Astrocyte of the hippocampus (primary cell): Measurements from ENCODE around the gene MAP3K10.
"Not testable (repeated sequence)": the region's sequence is repeated elsewhere in the genome, so short reads cannot be mapped to it uniquely, and the experiment has no call there.

Experiments used
- DNase-seq: peaks from one replicate; pipeline ENCODE4 v3.0.0; 2011; ENCODE audit warnings: low read depth, low spot score

The MAP3K10 gene

GRCh38 chr19:40190891-40191835, at the start of gene MAP3K10:
MAP3K10 (plus strand) TSS chr19:40191426; CDS start chr19:40192032, 606 bp downstream.
- peak; percentile 87 for DNase-seq

DNA sequence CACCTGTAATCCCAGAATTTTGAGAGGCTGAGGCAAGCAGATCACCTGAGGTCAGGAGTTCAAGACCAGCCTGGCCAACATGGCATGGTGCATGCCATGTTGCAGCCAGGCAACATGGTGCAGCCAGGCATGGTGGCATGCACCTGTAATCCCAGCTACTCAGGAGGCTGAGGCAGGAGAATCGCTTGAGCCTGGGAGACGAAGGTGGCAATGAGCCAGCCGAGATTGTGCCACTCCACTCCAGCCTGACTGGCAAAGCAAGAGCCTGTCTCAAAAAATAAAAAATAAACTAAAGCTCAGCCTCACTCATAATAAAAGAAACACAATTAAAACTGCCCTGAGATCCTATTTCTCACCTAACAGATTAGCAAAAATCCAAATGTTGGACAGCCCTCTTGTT, 49.7 kb upstream of the MAP3K10 start:
- no peak for DNase-seq

- DNase-seq: no peak
These were observed 47.6 kb upstream of the MAP3K10 start for GRCh38 chr19:40143612-40144011.

DNA sequence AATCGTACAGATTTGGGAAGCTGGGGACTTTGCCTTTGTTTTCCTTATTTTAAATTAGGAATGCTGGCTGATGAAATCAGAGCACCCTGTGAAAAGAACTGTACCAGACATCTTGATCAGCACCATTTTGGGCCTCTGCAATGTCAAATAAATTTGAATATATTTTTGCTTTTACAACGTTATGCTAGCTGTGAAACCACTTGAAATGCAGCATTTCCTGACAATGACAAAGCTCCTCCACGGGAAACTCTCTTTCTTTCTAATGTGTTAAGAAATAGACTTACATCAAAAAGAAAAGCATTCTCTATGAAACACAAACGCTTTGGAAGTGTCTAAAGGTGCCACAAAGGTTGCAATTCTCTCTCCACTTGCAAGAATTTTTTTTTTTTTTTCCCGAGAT, 47.1 kb upstream of the MAP3K10 start:
- DNase-seq: no peak

- DNase-seq: no peak
These were observed 46.1 kb upstream of the MAP3K10 start for GRCh38 chr19:40144947-40145748.

- not testable (repeated sequence) for DNase-seq
These were observed 45.5 kb upstream of the MAP3K10 start for GRCh38 chr19:40145749-40146029.

DNA sequence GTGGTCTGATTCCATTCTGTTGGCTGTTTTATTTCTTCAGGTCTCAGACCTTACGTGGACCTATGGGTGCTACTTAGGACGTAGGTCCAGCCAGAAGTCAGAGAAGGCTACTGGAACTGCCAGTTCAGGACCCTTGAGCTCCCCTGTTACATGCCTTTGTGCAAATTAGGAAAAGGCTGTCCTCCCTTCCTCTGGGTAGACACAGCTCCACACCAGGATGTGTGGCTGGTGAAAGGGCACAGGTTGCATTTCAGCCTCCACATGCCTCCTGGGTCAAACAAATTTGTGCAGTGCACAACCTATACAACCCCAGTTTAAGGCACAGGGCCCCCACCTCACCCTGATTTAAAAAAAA, 43.9 kb upstream of the MAP3K10 start:
- DNase-seq: no peak

DNA sequence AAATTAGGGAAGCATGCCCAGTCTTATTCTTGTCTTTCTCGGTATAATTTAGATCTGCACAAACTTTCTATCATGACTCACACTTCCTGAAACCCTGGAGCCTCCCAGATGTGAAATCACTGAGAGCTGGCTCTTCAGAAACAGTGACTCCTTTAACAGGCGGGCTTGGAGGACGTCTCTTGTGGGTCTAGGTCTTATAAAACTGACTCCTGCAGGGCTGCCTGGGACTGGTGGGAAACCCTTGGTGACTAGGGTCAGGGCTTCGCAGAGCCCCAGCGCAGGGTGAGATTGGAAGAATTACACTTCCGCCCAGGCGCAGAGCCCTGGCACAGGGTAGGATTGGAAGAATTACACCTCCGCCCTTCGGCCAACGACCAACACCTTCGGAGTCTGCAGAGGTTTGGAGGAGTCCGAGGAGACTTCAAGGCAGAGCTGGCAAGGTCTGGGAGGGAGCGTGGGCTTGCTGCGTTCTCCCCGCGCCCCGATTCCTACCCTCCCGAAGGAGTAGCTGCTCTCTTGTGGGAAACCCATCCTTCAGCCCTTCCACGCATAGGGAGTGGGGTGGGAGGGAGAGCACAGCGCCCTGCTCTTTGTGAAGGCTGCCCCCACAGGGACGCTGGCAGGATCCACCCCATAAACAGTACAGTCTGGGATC, 43.4 kb upstream of the MAP3K10 start:
- DNase-seq: peak; percentile 19

GRCh38 chr19:40149501-40149900, 41.7 kb upstream of the MAP3K10 start:
- no peak for DNase-seq

GRCh38 chr19:40150170-40150569, 41.1 kb upstream of the MAP3K10 start:
- DNase-seq: no peak

- DNase-seq: no peak
These were observed 37.0 kb upstream of the MAP3K10 start for GRCh38 chr19:40154121-40154680.

DNA sequence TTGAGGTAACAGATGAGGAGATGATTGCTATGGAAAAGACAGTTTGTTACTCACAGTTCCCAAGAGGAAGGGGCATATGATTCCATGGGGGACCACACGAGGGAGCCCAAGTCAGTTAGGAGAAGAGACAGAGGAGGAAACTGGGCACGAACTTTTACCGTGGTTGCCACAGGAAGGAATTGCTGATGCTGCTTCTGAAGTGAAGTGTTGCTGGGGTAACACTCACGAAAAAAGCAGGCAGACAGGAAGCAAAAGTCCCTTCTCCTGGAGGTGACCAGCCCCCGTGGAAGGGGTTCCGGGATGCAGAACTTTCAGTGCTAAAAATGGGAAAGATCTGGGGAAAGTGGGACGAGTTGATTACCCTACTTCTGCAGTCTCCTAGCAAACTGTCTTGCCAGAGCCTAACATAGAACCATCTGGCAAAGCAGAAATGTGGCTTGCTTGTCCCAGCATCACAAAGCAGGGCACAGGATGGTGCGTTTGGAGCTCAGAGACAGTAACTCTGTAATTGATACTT, 35.4 kb upstream of the MAP3K10 start:
- peak; percentile 7 for DNase-seq

- DNase-seq: no peak
These were observed 34.2 kb upstream of the MAP3K10 start for GRCh38 chr19:40157059-40157458.

GRCh38 chr19:40159744-40160143, 31.5 kb upstream of the MAP3K10 start:
- no peak for DNase-seq

DNA sequence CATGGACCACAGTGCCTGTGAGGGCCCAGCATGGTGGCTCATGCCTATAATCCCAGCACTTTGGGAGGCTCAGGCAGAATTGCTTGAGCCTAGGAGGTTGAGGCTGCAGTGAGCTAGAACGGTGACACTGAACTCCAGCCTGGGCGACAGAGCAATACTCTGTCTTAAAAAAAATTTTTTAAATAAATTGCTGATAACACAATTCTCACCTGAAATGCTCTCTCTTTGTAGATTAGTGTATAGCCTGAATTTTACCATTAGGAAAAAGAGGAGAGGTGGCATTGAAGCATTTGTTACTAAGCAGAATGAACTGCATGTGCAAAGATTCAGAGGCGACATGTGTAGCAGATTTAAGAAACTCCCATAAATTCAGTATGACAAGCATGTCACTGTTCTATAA, 29.1 kb upstream of the MAP3K10 start:
- DNase-seq: no peak

- no peak for DNase-seq
These were observed 27.6 kb upstream of the MAP3K10 start for GRCh38 chr19:40163541-40164129.

DNA sequence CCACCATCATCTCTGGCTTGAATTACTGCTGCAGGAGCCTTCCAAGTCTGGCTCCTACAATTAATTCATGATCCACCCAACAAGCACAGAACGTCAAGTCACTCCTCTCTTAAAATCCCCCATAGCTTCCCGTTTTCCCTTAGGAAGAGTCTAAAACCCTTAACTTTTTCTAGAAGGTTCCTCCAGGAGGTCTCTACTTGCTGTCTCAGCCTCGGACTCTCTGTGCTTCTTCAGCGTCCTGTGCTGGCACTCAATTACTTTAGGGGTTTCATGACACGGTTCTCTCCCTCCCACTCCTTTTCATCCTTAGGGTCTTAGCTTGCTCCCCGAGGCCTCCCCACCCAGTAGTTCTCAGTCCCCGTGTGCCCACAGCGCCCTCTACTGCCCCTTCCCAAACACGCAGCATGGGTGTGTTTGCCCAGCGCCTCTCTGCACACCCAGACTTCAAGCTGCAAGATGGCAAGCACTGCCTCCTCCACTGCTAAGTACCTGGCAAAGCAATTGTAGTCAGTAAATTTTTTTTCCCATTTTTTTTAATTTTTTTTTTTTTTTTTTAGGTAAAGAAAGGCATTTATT, 25.8 kb upstream of the MAP3K10 start:
- peak; percentile 19 for DNase-seq

DNA sequence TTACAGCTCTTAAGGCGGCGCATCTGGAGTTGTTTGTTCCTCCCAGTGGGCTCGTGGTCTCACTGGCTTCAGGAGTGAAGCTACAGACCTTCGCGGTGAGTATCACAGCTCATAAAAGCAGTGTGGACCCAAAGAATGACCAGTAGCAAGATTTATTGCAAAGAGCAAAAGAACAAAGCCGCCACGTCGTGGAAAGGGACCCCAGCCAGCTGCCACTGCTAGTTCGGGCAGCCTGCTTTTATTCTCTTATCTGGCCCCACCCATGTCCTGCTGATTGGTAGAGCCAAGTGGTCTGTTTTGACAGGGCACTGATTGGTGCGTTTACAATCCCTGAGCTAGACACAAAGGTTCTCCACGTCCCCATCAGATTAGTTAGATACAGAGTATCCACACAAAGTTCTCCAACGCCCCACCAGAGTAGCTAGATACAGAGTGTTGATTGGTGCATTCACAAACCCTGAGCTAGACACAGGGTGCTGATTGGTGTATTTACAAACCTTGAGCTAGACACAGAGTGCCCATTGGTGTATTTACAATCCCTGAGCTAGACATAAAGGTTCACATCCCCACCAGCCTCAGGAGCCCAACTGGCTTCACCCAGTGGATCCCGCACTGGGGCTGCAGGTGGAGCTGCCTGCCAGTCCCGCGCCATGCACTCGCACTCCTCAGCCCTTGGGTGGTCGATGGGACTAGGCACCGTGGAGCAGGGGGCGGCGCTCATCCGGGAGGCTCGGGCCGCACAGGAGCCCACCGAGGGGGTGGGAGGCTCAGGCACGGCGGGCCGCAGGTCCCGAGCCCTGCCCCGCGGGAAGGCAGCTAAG, 21.5 kb upstream of the MAP3K10 start:
- DNase-seq: not testable (repeated sequence)

DNA sequence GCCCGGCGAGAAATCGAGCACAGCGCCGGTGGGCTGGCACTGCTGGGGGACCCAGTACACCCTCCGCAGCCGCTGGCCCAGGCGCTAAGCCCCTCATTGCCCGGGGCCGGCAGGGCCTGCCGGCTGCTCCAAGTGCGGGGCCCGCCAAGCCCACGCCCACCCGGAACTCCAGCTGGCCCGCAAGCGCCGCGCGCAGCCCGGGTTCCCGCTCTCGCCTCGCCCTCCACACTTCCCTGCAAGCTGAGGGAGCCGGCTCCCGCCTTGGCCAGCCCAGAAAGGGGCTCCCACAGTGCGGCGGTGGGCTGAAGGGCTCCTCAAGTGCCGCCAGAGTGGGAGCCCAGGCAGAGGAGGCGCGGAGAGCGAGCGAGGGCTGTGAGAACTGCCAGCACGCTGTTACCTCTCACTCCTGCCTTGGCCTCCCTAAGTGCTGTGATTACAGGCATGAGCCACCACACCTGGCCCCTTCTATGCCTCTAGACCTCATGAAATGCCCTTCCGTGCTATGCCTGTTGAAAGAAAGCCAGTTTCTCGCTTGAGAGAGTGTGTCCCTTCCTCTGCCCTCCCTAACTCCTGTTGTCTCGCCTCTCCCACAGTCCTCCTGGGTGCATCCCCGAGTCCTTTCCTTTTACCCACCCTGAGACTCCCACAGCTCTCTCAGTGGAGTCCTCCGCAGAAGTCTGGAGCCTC, 20.8 kb upstream of the MAP3K10 start:
- not testable (repeated sequence) for DNase-seq

DNA sequence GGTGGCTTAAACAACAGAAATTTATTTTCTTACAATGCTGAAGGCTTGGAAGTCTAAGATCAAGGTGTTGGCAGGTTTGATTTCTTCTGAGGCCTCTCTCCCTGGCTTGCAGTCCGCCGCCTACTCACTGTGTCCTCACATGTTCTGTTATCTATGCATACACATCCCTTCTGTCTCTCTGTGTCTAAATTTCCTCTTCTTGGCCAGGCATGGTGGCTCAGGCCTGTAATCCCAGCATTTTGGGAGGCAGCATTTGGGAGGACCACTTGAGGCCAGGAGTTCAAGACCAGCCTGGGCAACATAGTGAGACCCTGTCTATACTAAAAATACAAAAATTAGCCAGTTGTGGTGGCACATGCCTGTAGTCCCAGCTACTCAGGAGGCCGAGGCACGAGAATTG, 19.9 kb upstream of the MAP3K10 start:
- not testable (repeated sequence) for DNase-seq
